ENCODE data around the gene TMEM47.

The TMEM47 gene

DNA sequence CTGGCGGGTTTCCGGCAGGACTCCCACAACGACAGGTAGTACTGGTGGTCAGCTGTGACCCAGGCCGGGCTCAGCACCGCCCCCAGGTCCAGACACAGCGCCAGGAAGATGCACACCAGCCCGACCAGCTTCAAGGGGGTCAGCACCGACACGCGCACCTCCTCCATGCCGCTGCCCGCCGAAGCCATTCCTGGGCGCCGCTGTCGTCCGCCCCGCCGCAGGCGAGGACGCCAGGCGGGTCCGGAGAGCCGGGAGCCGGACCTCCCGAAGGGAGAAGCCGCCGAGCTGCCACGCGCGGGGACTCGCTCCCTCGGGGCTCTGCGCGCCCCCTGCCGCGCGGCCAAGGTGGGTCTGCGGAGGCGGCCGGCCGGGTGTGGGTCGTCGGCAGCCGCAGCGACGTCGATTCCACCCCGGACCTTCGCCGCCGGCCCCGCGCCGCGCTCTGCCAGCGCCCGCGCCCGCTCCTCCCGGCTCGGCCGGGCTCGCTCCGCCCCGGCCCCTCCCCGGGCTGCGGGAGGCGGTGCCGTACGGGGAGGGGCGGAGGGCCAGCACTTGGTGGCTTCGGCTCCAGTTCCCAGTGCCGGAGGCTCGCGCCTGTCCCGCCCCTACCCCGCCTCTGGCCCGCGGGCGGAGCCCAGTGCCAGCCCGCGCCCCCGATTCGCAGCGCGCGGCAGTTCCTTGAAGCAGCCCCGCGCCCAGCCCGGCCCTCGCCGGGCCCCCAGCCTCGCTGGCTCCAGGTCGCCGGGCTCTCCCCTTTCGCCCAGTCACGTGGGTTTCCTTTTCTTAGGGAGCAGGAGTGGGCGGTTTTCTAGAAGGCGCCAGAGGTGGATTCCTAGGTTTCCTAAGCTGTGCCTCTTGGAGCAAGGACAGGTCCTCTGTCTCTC, at the start of gene TMEM47:
TMEM47 (minus strand) TSS at position 444 of the 884 bp plus-strand sequence; CDS start at position 188, 256 bp downstream.
- H3K27ac ChIP-seq = no peak within 1 kb of the TSS
- TF ChIP-seq, protein P1, sequence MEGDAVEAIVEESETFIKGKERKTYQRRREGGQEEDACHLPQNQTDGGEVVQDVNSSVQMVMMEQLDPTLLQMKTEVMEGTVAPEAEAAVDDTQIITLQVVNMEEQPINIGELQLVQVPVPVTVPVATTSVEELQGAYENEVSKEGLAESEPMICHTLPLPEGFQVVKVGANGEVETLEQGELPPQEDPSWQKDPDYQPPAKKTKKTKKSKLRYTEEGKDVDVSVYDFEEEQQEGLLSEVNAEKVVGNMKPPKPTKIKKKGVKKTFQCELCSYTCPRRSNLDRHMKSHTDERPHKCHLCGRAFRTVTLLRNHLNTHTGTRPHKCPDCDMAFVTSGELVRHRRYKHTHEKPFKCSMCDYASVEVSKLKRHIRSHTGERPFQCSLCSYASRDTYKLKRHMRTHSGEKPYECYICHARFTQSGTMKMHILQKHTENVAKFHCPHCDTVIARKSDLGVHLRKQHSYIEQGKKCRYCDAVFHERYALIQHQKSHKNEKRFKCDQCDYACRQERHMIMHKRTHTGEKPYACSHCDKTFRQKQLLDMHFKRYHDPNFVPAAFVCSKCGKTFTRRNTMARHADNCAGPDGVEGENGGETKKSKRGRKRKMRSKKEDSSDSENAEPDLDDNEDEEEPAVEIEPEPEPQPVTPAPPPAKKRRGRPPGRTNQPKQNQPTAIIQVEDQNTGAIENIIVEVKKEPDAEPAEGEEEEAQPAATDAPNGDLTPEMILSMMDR (conservative IDR thresholded peaks at IDR 0.05) = no peak

DNA sequence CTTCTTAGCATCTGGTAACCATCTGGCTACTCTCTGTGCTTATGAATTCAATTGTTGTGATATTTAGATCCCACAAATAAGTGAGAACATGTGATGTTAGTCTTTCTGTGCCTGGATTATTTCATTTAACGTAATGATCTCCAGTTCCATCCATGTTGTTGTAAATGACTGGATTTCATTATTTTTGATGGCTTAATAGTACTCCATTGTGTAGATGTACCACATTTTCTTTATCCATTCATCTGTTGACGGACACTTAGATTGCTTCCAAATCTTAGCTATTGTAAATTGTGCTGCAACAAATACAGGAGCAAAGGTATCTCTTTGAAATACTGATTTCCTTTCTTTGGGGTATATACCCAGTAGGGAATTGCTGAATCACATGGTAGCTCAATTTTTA, 30.0 kb upstream of the TMEM47 start:
- TF ChIP-seq, protein P1 (conservative IDR thresholded peaks at IDR 0.05) = no peak
- H3K27ac ChIP-seq = no peak overlapping the region

DNA sequence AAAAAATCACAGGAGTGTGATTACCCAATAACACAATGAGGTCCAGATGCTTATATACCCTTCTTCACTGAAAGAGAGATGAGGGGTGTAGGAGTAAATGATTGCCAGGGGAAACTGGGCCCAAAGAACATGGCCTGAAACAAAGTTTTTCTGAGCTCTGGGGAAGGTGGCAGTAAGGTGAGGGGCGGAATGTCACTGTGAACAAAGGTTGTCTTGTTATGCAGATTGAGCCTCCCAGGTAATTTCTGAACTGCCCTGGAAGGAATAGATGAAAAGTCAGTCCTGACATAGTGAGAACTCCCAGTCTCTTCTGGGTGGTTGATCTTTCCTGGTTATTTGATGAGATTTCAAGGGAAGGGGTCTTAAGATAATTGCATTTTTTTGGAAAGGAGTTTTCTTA, 2.5 kb upstream of the TMEM47 start:
- no peak overlapping the region for H3K27ac ChIP-seq
- TF ChIP-seq, protein P1 (conservative IDR thresholded peaks at IDR 0.05) = no peak

DNA sequence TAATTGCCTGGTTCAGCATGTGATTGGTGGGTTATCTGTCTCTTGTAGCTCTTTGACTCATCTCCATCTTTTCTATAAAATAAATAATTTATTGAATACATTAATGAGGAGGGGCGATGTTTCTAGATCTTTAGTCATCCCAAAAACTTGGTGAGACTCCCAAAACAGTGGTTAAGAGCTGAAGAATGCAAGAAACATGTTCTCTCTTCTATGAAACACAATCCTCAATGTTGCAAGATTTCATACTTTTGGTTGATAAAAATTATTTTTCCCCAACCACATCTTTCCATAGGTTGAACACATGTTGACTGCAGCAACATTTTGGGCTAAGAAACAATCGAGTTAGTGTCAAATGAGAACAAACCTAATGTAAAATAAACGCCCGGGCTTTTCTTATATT, 1.2 kb upstream of the TMEM47 start:
- no peak overlapping the region for H3K27ac ChIP-seq
- TF ChIP-seq, protein P1 (conservative IDR thresholded peaks at IDR 0.05) = no peak

DNA sequence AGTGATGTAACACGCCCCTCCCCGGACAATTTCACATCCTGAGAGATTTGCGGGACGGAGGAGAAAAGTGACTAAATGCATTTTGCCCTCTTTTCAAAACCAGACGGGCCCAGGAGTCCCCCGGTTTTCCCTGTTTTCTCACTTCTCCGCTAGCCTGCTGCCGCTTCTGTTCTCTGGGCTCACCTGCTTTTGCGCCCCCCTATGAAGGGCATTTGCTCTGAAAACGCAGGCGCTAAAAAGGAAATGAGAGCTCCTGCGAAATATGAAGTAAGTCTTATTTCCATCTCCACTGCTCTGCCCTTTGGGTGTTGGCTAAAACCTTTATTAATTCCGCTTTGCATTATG, 613 bp upstream of the TMEM47 start:
- TF ChIP-seq, protein P1 (conservative IDR thresholded peaks at IDR 0.05) = no peak

DNA sequence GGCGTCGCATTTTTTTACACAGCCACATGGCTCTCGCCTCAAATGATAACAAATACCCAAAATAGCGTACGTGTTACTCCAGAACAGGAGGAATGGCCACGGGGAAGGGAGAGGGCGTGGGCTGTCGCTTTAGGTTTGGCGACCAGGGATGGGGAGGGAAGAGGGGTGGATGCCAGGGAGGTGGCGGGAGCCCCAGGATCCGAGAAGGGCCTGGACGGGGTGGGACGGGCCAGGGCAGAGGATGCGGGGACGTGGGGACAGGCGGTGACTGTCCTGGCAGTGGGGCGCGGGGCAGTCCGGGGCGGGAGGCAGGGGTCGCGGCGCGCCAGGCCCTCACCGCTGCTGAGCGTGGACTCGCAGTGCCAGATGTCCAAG, 631 bp downstream of the TMEM47 start:
- no peak overlapping the region for H3K27ac ChIP-seq
- TF ChIP-seq, protein P1 (conservative IDR thresholded peaks at IDR 0.05) = no peak

More for the DNA sequence above, 613 bp upstream of the TMEM47 start:
- H3K27ac ChIP-seq = no peak overlapping the region

DNA sequence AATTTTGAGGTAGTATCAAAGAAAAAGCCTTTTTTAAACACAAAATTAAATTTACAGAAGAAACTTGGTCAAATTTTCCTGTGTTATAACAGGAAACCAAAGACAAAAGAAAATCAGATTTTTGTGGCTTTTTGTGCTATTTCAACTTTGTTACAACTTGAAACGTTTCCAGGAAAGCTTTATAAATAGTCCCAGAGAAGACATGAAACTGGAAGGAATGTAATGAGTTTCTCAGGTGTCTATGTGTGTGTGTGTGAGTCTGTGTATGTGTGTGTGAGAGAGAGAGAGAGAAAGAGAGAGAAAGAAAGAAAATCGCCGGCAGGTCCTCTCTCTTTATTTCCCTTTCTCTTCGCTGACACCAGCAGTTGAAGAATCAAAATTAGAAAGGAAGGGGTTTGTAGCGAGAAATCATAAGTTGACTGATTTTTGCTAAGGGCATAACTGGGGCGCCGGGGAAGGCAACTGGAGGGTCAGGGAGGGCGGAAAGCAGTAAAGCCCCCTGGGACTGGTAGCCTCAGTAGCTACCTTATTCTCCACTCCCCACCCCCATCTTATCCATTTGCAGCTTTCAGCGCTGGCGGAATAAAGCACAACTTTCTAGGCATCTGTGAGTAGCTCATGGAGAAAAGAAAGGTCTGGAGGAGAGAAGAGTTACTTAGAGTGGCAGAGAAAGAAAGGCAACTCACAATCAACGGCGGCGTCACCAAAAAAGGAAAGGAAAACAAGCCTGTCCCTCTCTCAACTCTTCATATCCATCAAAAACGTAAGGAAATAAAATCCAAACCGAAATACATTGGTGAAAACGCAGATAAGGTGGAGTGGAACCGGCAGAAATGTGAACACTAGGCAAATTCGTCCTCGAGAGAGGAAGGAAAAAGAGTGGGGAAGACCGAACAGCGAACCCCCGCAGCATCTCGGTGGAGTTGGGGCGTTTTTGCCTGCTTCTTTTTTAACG, 1.3 kb downstream of the TMEM47 start:
- H3K27ac ChIP-seq = no peak overlapping the region
- TF ChIP-seq, protein P1 (conservative IDR thresholded peaks at IDR 0.05) = no peak

Measured in VCaP (cell line).